Activated T-helper 1 cell treated with anti-CD3 and anti-CD28 coated beads, Interleukin-12 subunit alpha, Interleukin-12 subunit beta, Interleukin-2, Interleukin-4 antibody, amounts not matched to agents 30 ng/mL and 10 ng/mL and 1 ng/mL, durations not matched to agents 14 hours and 24 hours and 36 hours (primary cell): Measurements from ENCODE around the gene IL17RC. TPM values are rescaled to one million over a fixed set of nuclear protein-coding genes. Genes with fewer than 3 reads are reported as not detected.

ENCODE experiments used
- DNase-seq: peaks from one replicate; pipeline ENCODE4 v3.0.0; 2021; ENCODE audit warnings: low spot score
- H3K27ac Mint-ChIP-seq: one replicate; pipeline ENCODE4 v1.8.0; 2021; ENCODE audit warnings: mild to moderate bottlenecking, mixed read lengths
- H3K27me3 Mint-ChIP-seq: one replicate; pipeline ENCODE4 v1.8.0; 2022; ENCODE audit warnings: mild to moderate bottlenecking, moderate library complexity, mixed read lengths; ENCODE audit not compliant: insufficient read depth
- H3K36me3 Mint-ChIP-seq: one replicate; pipeline ENCODE4 v1.8.0; 2021; ENCODE audit warnings: low read depth, mixed read lengths
- H3K4me1 Mint-ChIP-seq: one replicate; pipeline ENCODE4 v1.8.0; 2021; ENCODE audit warnings: low read depth, mixed read lengths
- H3K4me3 Mint-ChIP-seq: one replicate; pipeline ENCODE4 v1.8.0; 2021; ENCODE audit warnings: mild to moderate bottlenecking, moderate library complexity, mixed read lengths
- H3K9me3 Mint-ChIP-seq: one replicate; pipeline ENCODE4 v1.8.0; 2021; ENCODE audit warnings: mixed read lengths
- intact Hi-C: fragments of 100-400 bp; cut with micrococcal nuclease; formaldehyde crosslinking; loops from one replicate; pipeline ENCODE4 v1.15.1; 2024
- total RNA-seq: library from RNA; stranded (reverse); gene quantifications from 2 replicates; pipeline ENCODE4 v1.2.3, GENCODE V29; 2022

Gene IL17RC
- total RNA-seq, 1 donor from 2014 or later, result 0.83 TPM

DNA sequence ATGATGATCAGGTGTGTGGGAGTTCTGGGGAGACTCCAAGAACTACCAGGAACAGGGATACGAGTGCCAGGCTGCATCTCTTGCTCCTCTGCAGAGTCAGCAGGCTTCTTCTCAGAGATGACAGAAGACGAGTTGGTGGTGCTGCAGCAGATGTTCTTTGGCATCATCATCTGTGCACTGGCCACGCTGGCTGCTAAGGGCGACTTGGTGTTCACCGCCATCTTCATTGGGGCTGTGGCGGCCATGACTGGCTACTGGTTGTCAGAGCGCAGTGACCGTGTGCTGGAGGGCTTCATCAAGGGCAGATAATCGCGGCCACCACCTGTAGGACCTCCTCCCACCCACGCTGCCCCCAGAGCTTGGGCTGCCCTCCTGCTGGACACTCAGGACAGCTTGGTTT, 27.4 kb downstream of the IL17RC start:
- Mint-ChIP-seq H3K36me3 (peaks cover 10% of the 10 kb centered on the region), H3K4me1 (peaks cover 6% of the 10 kb centered on the region), H3K9me3 (no peaks in the 10 kb centered on the region), H3K27ac (peak overlapping the region; percentile 29), H3K27me3 (no peaks in the 10 kb centered on the region), H3K4me3 (no peak overlapping the region)
- DNase-seq, result no peak
- intact Hi-C loops, result no loop called here

DNA sequence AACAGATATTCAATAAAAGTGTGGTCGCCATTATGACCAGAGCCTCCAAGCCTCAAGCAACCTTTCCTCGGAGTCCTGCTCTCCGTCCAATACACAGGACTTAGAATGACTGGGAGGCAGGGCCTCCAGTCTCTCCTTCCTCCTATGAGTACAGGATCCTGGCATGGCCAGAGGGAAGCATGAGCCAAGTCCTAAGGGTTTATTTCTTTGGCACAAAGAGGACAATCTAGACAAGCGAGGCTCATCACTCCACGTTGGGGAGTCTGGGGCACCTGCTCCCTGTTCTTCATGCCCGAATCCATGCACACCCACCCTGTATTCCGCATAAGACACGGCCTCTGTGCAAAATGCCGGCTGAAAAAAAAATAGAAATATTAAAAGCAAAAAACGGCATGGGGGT, 28.5 kb downstream of the IL17RC start:
- peak overlapping the region; percentile 48 for H3K4me3 Mint-ChIP-seq
- no peaks in the 10 kb centered on the region for H3K27me3 Mint-ChIP-seq
- intact Hi-C loops, result no loop called here
- DNase-seq, result no peak
- no peaks in the 10 kb centered on the region for H3K9me3 Mint-ChIP-seq
- no peak overlapping the region for H3K27ac Mint-ChIP-seq
- peaks cover 8% of the 10 kb centered on the region for H3K4me1 Mint-ChIP-seq
- peaks cover 13% of the 10 kb centered on the region for H3K36me3 Mint-ChIP-seq

DNA sequence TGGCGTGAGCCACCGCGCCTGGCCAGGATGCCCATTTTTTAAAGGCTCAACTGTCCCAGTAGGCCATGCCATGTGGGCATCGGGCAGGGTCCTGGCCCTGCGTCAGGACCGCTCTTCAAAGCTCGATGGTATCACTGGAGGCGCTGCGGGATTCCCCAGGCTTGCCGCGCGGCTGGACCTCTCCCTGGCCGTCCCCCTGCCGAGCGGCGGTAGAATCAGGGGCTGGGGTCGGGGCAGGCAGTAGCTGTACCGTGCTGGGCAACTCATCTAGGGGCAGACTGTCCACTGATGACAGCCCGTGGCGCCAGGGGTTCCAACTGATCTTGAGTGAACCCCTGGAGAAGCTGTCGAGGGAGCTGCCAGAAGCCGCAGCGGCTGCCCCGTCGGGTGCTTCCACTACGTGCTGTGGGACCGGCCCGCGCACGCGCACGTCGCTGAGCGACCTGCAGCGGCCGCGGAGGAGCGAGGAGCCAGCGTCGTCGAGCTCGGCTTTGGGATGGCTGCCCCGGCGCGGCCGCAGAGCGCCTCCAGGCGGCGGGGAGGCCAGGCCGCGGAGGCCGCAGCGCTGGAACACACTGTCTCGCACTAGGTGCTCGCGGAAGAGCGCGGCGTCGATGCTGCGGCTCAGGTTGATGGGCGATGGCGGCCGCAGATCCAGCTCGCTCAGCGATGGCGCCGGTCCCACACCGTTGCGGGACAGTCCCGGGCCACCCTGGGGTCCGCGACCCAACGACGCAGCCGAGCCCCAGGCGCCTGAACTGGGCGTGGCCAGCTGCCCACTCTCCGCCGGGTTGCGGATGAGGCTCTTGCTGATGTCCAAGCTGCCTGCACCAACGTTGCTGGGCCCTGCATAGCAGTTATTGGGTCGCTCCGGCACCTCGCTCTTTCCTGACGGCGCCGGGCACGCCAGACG, 29.5 kb downstream of the IL17RC start:
- Mint-ChIP-seq H3K9me3 (no peaks in the 10 kb centered on the region), H3K27ac (peak overlapping the region; percentile 82), H3K27me3 (no peaks in the 10 kb centered on the region), H3K4me1 (peaks cover 18% of the 10 kb centered on the region), H3K4me3 (peak overlapping the region; percentile 89), H3K36me3 (peaks cover 10% of the 10 kb centered on the region)
- DNase-seq, result peak; percentile 86
- intact Hi-C loops, result loop anchor here (1.0 kb wide), 3 partner anchors 12 to 102 kb away; partner anchors contain the start of genes JAGN1 and RPUSD3

DNA sequence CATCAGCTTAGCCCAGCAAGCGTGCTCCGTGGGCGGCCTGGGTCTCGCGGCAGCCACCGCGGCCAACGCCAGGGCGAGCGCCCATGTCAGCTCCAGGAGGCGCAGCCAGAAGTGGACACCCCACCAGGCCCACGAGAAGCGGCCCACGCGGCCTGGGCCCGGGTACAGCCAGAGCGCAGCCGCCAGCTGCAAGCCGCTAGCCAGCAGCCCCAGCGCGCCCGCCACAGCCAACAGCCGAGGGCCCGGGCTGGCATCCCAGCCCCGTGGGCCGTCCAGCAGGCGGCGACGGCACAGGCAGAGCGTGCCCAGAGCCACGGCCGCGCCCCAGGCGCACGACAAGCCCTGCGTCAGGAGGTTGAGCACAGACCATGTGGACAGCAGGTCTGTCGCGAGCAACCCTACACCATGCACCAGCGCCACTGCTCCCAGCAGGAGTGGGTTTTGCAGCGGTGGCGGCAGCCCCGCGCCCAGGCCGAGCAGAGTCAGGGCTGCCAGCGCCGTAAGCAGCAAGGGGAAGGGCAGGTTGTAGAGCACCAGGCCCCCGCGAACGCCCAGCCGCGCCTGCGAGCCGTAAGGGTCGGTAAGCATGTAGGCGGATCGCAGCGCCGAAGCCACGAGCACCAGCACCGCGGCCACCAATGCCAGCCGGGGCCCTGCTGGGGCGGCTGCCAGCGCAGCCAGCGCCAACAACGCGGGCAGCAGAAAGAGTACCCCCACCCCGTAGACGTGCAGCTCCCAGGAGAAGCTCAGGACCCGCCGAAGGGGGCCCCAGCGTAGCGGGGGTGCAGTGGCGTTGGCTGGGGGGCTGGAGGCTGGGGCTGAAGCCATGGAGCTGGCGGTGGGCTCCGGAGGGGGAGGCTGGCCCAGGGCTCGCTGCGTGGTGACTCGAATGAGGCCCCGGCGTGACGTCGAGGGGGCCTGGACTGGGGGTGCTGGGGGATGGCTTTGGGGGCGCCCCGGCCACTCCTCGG, 30.4 kb downstream of the IL17RC start:
- Mint-ChIP-seq H3K27ac (no peak overlapping the region), H3K36me3 (peaks cover 9% of the 10 kb centered on the region), H3K4me1 (peaks cover 21% of the 10 kb centered on the region), H3K9me3 (no peaks in the 10 kb centered on the region), H3K4me3 (no peak overlapping the region), H3K27me3 (no peaks in the 10 kb centered on the region)
- intact Hi-C loops, result no loop called here
- no peak for DNase-seq

DNA sequence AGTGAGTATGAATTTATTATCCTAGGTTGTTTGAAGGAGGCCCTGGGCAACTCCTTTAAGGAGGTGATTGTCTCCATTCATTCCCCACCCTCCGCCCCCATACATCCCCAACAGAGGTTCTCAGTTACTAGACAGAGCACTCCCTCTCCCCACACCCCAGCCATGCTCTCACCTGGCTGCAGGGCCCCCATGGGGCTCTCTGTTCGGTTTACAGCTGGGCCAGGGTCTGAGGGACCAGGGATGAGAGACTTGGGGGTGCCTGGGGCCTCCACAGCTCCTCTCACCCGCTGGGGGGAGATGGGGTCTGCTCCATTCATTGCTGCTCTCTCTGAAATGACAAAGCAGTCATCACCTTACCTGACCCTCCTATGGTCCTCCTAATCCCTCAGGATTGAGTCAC, 31.7 kb downstream of the IL17RC start:
- H3K4me1 Mint-ChIP-seq, result peaks cover 21% of the 10 kb centered on the region
- H3K27ac Mint-ChIP-seq, result no peak overlapping the region
- peaks cover 4% of the 10 kb centered on the region for H3K36me3 Mint-ChIP-seq
- no peaks in the 10 kb centered on the region for H3K27me3 Mint-ChIP-seq
- no peak for DNase-seq
- H3K4me3 Mint-ChIP-seq, result no peak overlapping the region
- no peaks in the 10 kb centered on the region for H3K9me3 Mint-ChIP-seq
- intact Hi-C loops, result no loop called here

DNA sequence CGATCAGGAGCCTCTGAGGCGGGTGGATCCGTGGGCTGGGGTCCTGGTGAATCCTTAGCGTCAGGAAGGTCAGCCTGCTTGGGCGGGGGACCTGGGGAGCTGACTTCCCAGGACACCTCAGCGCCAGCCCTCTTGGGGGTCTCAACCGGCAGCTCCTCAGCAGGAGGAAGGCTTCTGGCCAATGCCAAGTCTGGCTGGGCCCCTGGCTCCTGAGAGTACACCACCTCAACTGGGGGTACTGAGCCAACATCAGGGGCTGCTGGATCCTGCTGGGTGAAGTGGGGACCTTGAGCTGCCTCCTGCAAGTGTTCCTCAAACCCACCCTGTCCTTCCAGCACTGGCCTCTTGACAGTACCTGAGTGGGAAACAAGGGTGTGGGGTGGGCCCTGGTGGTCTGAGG, 32.2 kb downstream of the IL17RC start:
- H3K4me3 Mint-ChIP-seq, result no peak overlapping the region
- H3K4me1 Mint-ChIP-seq, result peaks cover 21% of the 10 kb centered on the region
- no peak for DNase-seq
- no peak overlapping the region for H3K27ac Mint-ChIP-seq
- intact Hi-C loops, result no loop called here
- H3K27me3 Mint-ChIP-seq, result no peaks in the 10 kb centered on the region
- no peaks in the 10 kb centered on the region for H3K9me3 Mint-ChIP-seq
- H3K36me3 Mint-ChIP-seq, result peaks cover 3% of the 10 kb centered on the region

DNA sequence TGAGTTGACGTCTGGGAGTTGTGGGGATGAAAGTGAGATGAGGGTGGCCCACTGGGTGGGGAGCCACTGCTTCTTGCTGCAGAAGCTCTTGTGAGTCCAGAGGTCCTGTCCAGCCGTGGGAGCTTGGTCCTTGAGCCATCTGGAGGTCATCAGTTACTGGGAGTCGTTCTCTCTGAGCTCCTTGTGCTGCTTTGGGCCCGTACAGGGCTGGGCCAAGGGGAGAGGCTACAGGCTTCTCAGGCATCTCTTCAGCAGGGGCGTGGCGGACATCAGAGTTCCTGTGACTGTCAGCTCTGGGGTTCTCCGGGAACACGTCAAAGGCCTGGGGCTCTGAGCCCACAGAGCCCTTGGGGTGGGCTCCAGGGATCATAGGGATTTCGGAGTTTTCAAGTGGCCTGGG, 32.7 kb downstream of the IL17RC start:
- H3K4me1 Mint-ChIP-seq, result peaks cover 21% of the 10 kb centered on the region
- H3K36me3 Mint-ChIP-seq, result peaks cover 3% of the 10 kb centered on the region
- H3K4me3 Mint-ChIP-seq, result no peak overlapping the region
- H3K9me3 Mint-ChIP-seq, result no peaks in the 10 kb centered on the region
- no peak for DNase-seq
- no peak overlapping the region for H3K27ac Mint-ChIP-seq
- intact Hi-C loops, result loop anchor here (5.0 kb wide), 1 partner anchor 157 kb away; the partner anchor contains the start of genes ARPC4 and TADA3
- no peaks in the 10 kb centered on the region for H3K27me3 Mint-ChIP-seq

DNA sequence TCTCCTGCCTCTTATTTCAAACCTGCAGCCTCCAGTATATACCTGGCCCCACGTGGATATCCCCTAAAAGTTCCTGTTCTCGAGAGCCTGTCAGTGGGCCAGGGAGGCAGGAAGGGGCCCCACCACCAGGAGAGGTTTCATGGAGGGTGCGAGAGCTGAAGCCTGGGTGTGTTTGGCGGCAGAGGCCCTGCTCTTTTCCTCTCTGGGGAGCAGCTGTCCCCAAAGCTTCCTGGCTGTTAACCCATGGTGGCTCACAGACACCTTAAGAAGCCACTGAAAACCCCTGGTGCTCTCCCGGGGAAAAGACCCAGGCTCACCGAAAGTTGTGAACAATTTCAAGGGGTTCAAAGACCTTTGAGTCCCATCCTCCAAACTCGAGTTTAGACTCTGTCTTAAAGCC, 34.2 kb downstream of the IL17RC start:
- no peaks in the 10 kb centered on the region for H3K9me3 Mint-ChIP-seq
- peaks cover 17% of the 10 kb centered on the region for H3K4me1 Mint-ChIP-seq
- intact Hi-C loops, result loop anchor here (5.0 kb wide), 1 partner anchor 159 kb away; the partner anchor contains the start of genes ARPC4 and TADA3
- peak overlapping the region; percentile 90 for H3K4me3 Mint-ChIP-seq
- H3K36me3 Mint-ChIP-seq, result peaks cover 3% of the 10 kb centered on the region
- H3K27ac Mint-ChIP-seq, result peak overlapping the region; percentile 30
- DNase-seq, result no peak
- no peaks in the 10 kb centered on the region for H3K27me3 Mint-ChIP-seq

DNA sequence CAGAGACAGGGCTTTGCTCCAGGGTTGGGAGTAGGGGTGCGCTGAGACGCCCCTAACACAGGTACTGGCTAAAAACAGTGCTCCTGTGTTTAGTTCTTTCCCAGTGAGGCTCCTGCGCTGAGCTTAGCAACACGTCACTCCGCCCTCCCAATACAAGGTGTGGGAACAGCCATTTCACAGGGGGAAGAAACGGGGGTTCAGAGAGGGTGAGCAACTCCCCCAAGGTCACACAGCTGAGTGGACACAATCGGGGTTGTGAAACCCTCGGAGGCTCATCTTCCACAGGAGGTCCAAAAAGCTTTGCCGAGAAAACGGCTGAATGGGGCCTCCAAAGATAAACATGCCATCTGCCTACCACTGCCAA, 34.7 kb downstream of the IL17RC start:
- H3K9me3 Mint-ChIP-seq, result no peaks in the 10 kb centered on the region
- peaks cover 14% of the 10 kb centered on the region for H3K4me1 Mint-ChIP-seq
- intact Hi-C loops, result loop anchor here (5.0 kb wide), 1 partner anchor 159 kb away; the partner anchor contains the start of genes ARPC4 and TADA3
- peak overlapping the region; percentile 27 for H3K27ac Mint-ChIP-seq
- H3K4me3 Mint-ChIP-seq, result peak overlapping the region; percentile 90
- no peaks in the 10 kb centered on the region for H3K27me3 Mint-ChIP-seq
- DNase-seq, result no peak
- peaks cover 3% of the 10 kb centered on the region for H3K36me3 Mint-ChIP-seq

DNA sequence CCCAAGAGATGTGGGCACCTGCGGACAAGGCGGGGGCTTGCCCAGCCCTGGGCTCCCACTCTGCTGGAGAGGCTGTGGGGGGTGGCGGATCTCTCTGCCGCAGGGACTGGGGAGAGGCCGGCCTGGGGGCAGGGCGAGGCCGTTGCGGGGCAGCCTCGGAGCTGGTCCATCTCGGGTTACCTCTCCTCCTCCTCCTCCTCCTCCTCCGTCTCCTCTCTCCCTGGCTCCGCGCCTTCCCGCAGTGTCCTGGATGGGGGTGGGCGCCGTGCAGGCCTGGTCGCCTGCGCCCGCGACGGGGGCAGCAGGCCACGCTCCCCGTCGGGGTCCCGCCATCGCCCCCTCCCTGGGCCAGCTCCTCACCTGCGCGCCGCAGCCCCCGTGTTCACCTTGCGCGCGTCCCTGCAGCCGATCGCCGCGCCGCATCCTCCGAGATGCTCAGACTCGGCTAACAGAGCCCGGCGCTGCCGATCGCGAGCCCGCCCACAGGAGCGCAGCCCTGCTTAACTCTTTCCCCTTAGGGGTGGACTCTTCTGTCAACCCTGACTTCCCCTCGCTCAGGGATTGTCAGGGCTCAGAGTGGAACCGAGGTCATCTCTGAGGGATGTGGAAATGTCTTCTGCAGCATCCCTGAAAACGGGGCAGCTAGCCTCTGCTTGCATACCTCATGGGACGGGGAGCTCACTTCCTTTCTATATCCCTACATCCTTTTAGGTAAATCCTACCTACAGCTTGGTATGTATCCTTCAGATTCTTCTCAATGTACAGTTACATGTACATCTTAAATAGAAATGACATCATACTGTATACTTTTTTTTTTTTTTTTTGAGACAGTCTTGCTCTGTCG, 35.3 kb downstream of the IL17RC start, which contains the start of gene PRRT3:
Gene PRRT3 (minus strand): TSS at position 447 of the 844 bp plus-strand sequence. CDS start 2,293 bp downstream, outside the sequence.
- intact Hi-C loops, result loop anchor here (1.0 to 5.0 kb wide), 4 partner anchors 19 to 160 kb away; partner anchors contain the start of genes ARPC4, CRELD1, EMC3 and JAGN1
- H3K9me3 Mint-ChIP-seq, result no peaks in the 10 kb centered on the region
- peaks cover 3% of the 10 kb centered on the region for H3K36me3 Mint-ChIP-seq
- DNase-seq, result peak; percentile 57
- peak within 1 kb of the TSS; percentile 40 for H3K27ac Mint-ChIP-seq
- no peaks in the 10 kb centered on the region for H3K27me3 Mint-ChIP-seq
- H3K4me3 Mint-ChIP-seq, result peak within 1 kb of the TSS; percentile 90
- H3K4me1 Mint-ChIP-seq, result peaks cover 14% of the 10 kb centered on the region

DNA sequence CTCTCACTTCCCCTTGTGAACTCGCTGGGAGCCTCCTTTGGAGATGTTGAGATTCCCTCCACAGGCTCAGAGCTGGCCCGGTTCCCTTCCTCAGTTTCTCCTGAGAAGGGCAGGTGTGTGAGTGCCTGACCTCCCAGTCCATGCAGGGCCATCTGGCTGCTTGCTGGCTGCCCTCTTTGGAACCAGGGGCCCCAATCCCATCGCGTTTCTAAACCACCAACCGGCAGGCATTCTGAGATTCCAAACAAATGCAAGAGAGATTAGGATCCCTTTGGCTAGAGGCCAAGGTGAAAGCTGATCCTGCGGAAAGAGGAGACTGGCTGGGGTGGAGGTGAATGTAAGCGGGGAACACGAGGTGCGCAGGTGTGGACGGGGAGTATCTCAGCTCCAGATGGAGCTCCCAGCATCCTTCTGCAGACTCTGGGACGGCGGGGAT, 38.2 kb downstream of the IL17RC start:
- DNase-seq, result no peak
- peaks cover 14% of the 10 kb centered on the region for H3K4me1 Mint-ChIP-seq
- no peak overlapping the region for H3K27ac Mint-ChIP-seq
- H3K27me3 Mint-ChIP-seq, result no peaks in the 10 kb centered on the region
- H3K9me3 Mint-ChIP-seq, result no peaks in the 10 kb centered on the region
- H3K36me3 Mint-ChIP-seq, result peaks cover 3% of the 10 kb centered on the region
- intact Hi-C loops, result no loop called here
- no peak overlapping the region for H3K4me3 Mint-ChIP-seq
